ENCODE data around the gene SKI.

SKI gene

DNA sequence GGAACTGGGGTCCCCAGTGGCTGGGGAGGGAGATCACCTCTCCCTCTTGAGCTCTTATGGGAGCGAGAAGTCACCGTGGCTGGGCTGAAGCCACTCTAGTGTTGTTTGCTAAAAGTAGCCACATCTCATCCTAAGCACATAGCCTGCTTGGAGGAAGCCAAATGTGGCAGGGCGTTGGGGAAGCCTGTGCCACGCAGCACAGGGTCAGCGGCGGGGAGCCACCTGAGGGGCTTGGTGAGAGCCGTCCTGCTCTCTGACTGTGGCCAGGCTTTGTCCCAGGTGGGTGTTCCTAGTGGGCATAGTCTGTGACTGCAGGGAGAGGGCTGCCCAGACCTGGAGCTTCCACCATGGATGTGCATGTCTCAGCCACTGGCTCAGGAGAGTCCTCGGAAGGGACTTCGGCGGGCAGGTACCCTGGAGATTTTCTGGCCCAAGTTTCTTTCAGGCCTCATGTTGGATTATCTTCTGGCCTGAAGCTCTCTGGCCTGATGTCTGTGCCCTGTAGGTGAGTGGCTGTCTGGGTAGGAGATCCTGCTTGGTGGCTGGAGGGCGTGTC lies 124.3 kb downstream of the SKI start:
- no peak for DNase-seq (ENCODE audit: low spot score)

DNA sequence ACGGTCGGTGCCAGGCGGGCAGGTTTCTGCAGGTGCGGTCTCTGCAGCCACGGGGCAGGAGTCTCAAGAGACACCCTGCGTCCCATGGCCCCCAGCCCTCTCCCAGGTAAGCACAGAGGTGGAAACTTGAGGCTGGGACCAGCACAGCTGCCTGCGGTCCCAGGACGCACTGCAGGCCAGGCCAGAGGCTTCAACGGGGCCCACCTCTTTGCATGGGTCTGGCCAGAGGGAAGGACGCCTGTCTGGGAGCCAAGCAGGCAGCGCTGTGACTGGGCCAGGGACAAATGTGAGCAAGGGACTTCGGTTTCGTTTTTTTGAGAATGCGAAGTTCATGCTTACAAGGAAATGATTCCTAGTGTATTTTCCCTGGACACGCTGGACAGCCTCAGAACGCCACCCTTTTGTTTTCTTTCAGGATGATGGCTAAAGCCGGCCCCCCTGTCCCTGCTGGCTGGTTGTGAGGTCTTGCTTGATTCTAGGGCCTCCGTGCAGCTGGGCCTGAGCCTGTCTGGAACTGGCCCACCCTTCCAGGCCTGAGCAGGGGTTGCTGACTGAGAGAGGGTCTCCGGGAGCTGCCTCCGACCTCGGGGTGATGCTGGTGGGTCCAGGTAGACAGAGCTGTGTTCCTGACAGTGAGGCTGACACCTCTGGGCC lies 124.9 kb downstream of the SKI start:
- no peak for DNase-seq (ENCODE audit: low spot score)

DNA sequence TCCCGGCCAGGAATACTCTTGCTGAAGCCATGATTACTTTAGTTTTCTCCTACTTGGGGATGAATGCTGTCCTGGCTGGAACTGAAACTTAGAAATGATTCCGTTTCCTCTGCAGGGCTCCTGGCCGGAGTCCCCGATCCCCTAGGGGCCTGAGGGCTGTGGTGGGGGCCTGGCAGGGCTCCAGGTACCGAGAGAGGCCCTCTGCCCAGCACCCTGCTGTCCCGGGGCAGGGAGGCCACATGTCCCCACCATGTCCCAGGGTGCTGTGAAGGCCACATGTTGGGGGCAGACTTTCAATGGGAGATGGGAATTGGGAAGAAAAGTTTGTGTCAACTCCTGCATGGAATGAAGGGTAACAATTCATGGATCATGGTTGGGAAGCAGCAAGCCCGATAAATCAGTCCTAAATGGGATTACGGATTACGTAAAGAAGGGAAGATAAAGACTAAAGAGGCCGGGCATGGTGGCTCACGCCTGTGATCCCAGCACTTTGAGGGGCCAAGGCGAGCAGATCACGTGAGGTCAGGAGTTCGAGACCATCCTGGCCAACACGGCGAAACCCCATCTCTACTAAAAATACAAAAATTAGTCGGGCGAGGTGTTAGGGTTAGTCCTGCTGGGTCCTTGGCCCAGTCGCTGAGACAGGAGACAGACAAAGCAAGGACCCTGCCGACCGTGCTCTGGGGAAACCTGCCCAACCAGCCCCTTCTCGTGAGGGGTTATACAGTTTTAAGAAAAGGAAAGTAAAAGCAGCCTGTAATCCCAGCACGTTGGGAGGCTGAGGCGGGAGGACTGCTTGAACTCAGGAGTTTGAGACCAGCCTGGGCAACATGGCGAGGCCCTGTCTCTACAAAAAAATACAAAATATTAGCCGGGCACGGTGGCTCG lies 125.7 kb downstream of the SKI start:
- DNase-seq (ENCODE audit: low spot score): no peak

DNA sequence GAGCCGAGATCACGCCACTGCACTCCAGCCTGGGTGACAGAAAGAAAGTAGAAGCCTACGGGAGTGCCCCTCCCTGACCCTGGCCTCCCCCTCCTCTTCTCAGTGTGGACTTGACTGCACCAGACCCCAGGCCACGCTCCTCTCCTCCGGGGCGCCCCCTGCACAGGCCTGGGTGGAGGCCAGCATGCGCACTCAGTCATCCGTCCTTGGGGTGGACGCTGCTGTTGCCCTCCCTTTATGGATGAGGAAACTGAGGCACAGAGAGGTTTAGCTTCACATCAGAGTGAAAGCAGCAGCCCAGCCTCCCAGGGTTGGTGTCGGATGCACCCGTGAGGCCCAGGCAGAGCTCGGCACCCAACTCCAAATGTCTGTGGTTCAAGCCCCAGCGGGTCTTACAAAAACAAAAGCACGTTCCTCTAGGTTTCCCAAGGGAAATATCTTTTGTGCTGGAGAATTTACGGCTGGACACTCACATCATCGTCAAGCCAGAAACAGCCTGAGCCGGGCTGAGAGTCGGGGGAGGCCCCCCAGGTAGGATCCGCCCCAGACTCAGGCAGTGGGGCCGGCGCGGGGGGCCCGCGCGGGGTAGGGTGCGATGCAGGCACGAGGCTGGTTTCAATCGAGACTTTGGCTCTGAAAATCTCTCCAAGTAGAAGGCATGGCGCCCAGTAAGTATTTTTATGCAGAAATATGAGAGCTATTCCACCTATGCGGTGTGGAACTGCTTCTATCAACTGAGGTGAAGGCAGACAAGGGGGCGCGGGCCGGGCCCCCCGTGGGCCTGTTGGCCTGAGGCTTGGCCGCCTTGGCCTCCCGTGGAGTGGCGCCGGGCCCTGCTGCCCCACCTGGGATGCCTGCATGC lies 126.6 kb downstream of the SKI start:
- DNase-seq (ENCODE audit: low spot score): no peak

DNA sequence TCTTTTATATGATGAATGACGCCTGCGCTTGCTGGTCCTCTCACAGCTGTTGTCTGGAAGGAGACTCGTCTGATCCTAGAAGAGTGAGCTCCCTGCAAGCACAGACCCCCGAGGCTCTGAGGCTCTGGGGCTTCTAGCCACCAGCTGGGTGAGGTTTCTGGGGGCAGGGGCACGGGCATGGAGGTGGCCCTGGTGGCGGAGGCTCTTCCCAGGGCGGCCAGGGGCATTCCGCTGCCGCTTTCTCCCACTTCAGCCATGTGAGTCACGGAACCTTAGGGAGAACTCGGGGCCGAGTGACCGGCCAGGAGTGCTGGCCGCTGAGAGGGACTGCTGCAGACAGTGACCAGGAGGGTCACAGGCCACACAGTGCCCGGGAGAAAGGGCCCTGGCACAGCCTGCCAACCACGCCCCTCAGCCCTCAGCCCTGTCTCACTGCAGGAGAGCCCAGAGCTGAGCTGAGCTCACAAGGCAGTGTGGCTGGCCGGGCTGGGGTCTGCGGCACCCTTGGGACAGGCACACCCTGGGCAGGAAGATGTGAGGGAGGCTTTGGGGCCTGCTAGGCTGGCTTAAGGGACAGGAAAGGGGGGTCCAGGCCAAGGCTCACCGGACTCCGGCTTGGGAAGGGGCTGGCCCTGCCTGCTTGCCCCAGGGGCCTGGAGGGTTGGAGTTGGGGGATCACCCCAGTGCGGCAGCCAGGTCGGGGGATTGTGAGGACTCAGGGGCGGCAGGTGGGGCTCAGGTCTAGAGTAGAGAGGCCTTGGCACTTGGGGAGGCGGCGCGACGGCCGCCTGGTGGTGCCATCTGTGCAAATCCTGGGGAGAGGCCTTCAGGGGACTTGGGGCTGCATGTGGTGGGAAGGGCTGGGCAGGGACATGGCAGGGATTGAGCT lies 127.5 kb downstream of the SKI start:
- DNase-seq (ENCODE audit: low spot score): no peak

DNA sequence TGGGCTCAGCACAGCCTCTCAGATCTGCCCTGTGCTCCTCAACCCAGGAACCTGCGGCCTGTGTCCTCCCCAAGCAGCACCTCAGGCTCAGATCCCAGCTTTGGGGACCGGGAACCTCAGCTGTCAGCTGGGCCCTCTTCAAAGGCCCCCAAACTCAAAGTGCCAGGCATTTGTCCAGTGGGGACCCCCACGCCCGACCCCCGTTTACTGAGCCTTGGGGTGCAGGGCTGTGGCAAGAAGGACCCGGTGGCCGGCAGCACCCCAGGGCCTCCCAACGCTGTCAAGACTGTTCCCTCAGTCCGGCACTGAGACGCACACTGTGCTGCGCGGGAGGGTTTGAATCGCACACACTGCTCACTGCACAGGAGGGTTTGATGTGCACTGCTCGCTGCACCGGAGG lies 128.3 kb downstream of the SKI start:
- no peak for DNase-seq (ENCODE audit: low spot score)

DNA sequence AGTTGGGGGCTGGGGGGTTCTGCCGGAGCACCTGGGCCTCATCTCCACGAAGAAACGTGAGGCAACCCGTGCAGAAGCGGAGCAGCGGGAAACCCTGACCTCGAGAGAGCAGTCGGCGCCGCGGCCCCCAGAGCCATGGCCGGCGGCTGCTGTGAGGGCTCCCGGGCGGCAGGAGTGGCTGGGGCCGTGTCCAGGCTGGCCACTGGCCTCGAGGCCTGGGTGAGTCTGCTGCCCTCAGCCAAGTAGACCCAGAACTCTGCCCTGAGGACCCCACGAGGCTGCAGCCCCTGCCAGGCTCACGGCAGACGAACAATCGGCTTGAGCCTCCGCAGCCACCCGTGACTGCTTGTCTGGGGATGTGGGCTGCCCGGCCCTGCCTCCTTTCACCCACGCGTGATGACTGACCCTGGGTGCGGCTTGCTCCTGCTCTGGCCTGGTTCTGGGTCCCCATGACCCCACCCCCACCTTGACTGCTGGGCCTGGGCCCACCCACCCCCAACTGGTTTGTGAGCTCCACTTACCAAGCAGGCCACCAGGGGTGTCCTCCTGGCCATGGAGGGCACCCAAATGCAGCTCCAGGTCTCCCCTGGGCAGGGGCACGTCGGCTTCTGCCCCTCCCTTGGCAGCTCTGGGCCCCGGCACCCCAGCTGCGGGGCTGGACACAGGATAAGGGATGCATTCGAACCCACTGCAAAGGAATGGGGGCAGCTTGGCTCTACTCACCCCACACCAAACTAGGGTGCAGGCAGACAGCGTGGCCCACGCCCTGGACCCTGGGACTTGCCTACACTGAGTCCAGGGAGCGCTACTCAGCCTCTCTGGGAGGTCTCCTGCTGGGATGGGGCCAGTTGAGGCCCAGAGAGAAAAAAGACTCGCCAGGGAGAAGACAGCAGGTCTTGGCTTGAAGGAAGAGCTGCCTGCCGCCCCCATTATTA lies 129.1 kb downstream of the SKI start:
- no peak for DNase-seq (ENCODE audit: low spot score)

DNA sequence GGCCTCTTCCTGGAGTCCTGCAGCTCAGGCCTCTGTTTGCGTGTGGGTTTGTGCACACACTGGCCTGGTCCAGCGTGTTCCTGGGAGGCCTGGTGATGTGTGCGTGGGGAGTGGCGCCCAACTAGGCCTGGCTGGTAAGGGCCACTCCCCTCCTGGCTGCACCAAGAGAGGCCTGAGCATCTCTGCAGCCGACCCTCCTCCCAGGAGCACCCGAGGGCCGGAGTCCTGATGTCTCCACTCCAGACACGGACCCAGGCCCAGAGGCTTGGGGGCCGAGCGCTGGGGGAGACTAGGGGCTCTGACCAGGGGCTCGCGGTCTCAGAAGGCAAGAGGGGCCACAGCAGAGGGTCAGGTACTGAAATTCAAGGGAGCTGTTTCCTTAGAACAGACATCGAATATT lies 130.0 kb downstream of the SKI start:
- no peak for DNase-seq (ENCODE audit: low spot score)

DNA sequence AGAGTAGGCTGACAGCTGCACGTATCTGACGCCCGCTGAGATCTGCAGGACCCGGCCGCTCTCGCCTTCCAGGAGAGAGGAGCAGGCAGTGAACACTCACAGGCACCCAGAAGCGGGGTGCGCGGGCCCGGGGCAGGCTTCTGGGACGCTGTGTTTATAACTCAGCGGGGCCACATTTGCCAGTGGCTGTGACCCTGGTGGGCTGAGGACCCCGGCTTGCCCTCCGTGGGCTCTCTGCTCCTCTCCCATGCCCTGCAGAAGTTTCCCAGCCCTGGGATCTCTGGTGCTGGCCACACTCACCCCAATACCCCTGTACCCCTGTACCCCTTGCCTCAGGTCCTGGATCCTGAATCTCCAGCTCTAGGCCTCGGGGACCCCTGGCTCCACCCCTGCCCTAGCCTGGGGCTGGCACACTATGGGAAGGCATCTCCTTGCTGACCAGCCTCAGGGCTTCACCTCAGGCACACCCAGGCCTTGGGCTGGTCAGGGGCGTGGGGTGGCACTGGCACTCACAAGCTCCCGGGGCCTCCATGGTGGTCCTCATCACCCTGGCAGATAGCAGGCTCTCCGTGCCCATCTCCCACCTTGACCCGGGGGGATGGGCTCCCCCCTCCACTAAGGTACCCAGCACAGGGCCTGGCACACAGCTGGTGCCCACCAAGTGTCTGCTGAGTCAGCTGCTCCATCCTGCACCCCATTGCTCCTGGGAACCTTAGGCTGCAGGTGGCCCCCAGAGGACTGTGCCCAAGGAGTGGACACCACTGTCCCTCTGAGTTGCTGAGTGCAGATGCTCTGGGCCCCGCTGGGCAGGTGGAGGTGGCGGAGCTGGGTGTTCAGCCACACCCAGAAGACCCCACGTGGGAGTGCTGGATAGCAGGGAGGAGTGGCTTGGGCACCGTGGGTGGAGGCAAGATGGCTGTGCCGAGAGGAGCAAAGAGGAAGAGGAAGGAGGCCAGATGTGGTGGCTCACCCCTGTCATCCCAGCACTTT lies 130.8 kb downstream of the SKI start:
- no peak for DNase-seq (ENCODE audit: low spot score)

Measured in CD4-positive, alpha-beta T cell treated with Interleukin-2 at 100 ng/mL for 4 hours (primary cell).